HEK293 (cell line): ENCODE results near the gene EARS2.

Experiments used
- TRIM28 ChIP-seq: IDR thresholded peaks from 2 replicates; pipeline ENCODE4 v1.6.1; 2011; ENCODE audit warnings: low read length, control low read depth, borderline replicate concordance
- ZBTB1 ChIP-seq: fragments of 450-650 bp; formaldehyde crosslinking; IDR thresholded peaks from 2 replicates; pipeline ENCODE4 v1.5.1; 2016; ENCODE audit warnings: missing biosample characterization, missing genetic modification characterization
- ZNF274 ChIP-seq, 2 experiments: fragments of 200-500 bp in 1 of 2; fragments of 450-650 bp in 1 of 2; sonication (Bioruptor generic) in 1 of 2; formaldehyde crosslinking in 1 of 2; IDR thresholded peaks; 2 replicates each; pipeline versions ENCODE4 v1.5.1 to v1.6.1; 2014 to 2016; ENCODE audit warnings: borderline replicate concordance in 1 of 2, inconsistent platforms in 1 of 2, low read length in 1 of 2, missing biosample characterization in 1 of 2, missing genetic modification characterization in 1 of 2
- ZNF292 ChIP-seq: fragments of 450-650 bp; formaldehyde crosslinking; IDR thresholded peaks from 2 replicates; pipeline ENCODE4 v1.5.1; 2016; ENCODE audit warnings: low read depth, missing biosample characterization, missing genetic modification characterization, borderline replicate concordance
- ZNF600 ChIP-seq: fragments of 450-650 bp; formaldehyde crosslinking; IDR thresholded peaks from 2 replicates; pipeline ENCODE4 v1.5.1; 2016; ENCODE audit warnings: missing biosample characterization, missing genetic modification characterization
- ZNF654 ChIP-seq: fragments of 450-650 bp; formaldehyde crosslinking; IDR thresholded peaks from 2 replicates; pipeline ENCODE4 v1.5.1; 2016; ENCODE audit warnings: low read depth, missing biosample characterization, missing genetic modification characterization
- TF ChIP-seq, protein P1 (sequence below): fragments of 450-650 bp; formaldehyde crosslinking; IDR thresholded peaks from 2 replicates; pipeline ENCODE4 v1.5.1; 2016; ENCODE audit warnings: missing biosample characterization, missing genetic modification characterization
- TF ChIP-seq, protein P2 (sequence below): fragments of 450-650 bp; formaldehyde crosslinking; IDR thresholded peaks from 2 replicates; pipeline ENCODE4 v1.5.1; 2016; ENCODE audit warnings: missing biosample characterization, missing genetic modification characterization

DNA sequence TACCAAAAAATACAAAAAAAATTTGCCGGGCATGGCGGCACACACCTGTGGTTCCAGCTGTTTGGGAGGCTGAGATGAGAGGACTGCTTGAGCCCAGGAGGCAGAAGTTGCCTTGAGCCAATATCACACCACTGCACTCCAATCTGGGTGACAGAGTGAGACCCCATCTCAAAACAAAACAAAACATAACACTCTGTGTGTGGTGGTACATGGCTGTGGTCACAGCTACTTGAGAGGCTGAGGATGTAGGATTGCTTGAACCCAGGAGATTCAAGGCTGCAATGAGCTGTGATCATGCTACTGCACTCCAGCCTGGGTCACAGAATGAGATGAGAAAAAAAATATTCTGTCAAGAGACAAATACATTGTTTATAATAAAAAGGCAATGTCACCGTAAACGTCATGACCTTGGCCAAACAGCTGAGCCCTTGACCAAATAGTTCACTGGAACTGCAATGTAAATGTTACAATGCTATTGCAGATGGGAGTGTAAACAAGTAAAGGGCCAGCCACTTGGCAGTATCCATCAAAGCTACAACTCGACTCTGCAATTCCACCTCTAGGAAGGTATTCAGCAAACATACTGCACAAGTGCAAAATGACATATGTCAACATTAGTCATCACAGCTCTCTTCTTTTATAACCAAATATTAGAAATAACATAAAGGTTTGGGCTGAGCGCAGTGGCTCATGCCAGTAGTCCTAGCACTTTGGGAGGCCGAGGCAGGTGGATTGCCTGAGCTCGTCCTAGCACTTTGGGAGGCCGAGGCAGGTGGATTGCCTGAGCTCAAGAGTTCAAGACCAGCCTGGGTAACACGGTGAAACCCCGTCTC lies 16.9 kb downstream of the EARS2 start:
- TF ChIP-seq, protein P1, sequence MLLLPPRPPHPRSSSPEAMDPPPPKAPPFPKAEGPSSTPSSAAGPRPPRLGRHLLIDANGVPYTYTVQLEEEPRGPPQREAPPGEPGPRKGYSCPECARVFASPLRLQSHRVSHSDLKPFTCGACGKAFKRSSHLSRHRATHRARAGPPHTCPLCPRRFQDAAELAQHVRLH (tag by site-specific recombination), result no peak
- no peak for TF ChIP-seq ZNF600
- no peak for TF ChIP-seq TRIM28
- TF ChIP-seq ZNF292 (tag by site-specific recombination), result no peak
- no peak for TF ChIP-seq ZNF654 (tag by site-specific recombination)
- TF ChIP-seq ZNF274 (IDR thresholded peaks at IDR 0.05; ENCODE audit: low read length), result no peak
- TF ChIP-seq ZNF274 (tag by site-specific recombination; IDR thresholded peaks at IDR 0.05; ENCODE audit: borderline replicate concordance), result no peak
- TF ChIP-seq, protein P2, sequence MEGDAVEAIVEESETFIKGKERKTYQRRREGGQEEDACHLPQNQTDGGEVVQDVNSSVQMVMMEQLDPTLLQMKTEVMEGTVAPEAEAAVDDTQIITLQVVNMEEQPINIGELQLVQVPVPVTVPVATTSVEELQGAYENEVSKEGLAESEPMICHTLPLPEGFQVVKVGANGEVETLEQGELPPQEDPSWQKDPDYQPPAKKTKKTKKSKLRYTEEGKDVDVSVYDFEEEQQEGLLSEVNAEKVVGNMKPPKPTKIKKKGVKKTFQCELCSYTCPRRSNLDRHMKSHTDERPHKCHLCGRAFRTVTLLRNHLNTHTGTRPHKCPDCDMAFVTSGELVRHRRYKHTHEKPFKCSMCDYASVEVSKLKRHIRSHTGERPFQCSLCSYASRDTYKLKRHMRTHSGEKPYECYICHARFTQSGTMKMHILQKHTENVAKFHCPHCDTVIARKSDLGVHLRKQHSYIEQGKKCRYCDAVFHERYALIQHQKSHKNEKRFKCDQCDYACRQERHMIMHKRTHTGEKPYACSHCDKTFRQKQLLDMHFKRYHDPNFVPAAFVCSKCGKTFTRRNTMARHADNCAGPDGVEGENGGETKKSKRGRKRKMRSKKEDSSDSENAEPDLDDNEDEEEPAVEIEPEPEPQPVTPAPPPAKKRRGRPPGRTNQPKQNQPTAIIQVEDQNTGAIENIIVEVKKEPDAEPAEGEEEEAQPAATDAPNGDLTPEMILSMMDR (tag by site-specific recombination), result no peak
- TF ChIP-seq ZBTB1 (tag by site-specific recombination), result no peak
